Measurements from ENCODE around the gene YKT6.

DNA sequence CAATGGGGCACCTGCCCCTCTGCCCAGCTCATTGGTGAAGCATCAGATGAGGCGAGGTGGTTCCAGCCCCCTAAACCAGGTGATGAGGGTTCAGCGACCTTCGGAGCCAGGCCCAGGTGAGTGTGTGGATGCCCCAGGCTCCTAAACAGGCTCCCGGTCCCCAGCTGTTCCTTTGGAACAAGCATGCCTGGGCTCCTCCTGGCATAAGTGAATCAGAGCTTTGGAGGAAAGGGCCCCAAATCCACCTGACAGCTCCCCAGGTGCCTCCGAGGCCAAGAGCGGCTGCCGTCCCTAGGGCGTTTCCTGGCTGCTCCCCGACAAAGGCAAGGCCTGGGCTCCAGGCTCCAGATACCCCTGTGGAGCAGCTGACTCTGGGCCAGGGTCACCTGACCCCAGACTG, 61.3 kb downstream of the YKT6 start:
- TF ChIP-seq, protein P1, sequence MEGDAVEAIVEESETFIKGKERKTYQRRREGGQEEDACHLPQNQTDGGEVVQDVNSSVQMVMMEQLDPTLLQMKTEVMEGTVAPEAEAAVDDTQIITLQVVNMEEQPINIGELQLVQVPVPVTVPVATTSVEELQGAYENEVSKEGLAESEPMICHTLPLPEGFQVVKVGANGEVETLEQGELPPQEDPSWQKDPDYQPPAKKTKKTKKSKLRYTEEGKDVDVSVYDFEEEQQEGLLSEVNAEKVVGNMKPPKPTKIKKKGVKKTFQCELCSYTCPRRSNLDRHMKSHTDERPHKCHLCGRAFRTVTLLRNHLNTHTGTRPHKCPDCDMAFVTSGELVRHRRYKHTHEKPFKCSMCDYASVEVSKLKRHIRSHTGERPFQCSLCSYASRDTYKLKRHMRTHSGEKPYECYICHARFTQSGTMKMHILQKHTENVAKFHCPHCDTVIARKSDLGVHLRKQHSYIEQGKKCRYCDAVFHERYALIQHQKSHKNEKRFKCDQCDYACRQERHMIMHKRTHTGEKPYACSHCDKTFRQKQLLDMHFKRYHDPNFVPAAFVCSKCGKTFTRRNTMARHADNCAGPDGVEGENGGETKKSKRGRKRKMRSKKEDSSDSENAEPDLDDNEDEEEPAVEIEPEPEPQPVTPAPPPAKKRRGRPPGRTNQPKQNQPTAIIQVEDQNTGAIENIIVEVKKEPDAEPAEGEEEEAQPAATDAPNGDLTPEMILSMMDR (conservative IDR thresholded peaks at IDR 0.05): no peak
- no peak for TF ChIP-seq ZFX (IDR thresholded peaks at IDR 0.05)
